Upper lobe of left lung (tissue), 6 donors: ENCODE measurements around the gene OR52E6. TPM values are rescaled to one million over a fixed set of nuclear protein-coding genes. Genes with fewer than 3 reads are reported as not detected.

Experiments
- ATAC-seq, 2 donors: fragments of 200-7000 bp; cut with Tn5 transposase; one replicate each; pipeline ENCODE4 v1.9.1; 2022; ENCODE audit warnings: mild to moderate bottlenecking in 2 of 2, moderate library complexity in 2 of 2; ENCODE audit not compliant: low FRiP score in 2 of 2
- DNase-seq, 2 donors: peaks; one replicate each; pipeline ENCODE4 v3.0.0-alpha.2; 2019 to 2020
- H3K27ac ChIP-seq, 4 donors: fragments of 200-600 bp; sonication (generic); one replicate each; pipeline ENCODE4 v1.5.1; 2016 to 2019
- H3K27me3 ChIP-seq, 4 donors: fragments of 200-600 bp; sonication (generic); one replicate each; pipeline ENCODE4 v1.5.1; 2017 to 2019
- H3K36me3 ChIP-seq, 4 donors: fragments of 200-600 bp; sonication (generic); one replicate each; pipeline ENCODE4 v1.5.1; 2016 to 2019
- H3K4me1 ChIP-seq, 4 donors: fragments of 200-600 bp; sonication (generic); one replicate each; pipeline ENCODE4 v1.5.1; 2018 to 2019
- H3K4me3 ChIP-seq, 4 donors: fragments of 200-600 bp; sonication (generic); one replicate each; pipeline ENCODE4 v1.5.1; 2017 to 2019; ENCODE audit warnings: mild to moderate bottlenecking in 2 of 4, moderate library complexity in 1 of 4
- H3K9me3 ChIP-seq, 4 donors: fragments of 200-600 bp; sonication (generic); one replicate each; pipeline ENCODE4 v1.5.1; 2018 to 2019
- CTCF ChIP-seq, 6 experiments: fragments of 450-650 bp in 4 of 6; fragments of 200-600 bp in 2 of 6; sonication (generic) in 2 of 6; IDR thresholded peaks; one replicate each; pipeline ENCODE4 v1.5.1; 2016 to 2019; ENCODE audit warnings: antibody characterized with exemption in 6 of 6
- EP300 ChIP-seq, 4 donors: sonication (generic); formaldehyde crosslinking; IDR thresholded peaks; one replicate each; pipeline ENCODE4 v1.5.1; 2017; ENCODE audit warnings: antibody characterized with exemption in 4 of 4, control low read depth in 2 of 4
- POLR2A ChIP-seq, 4 donors: fragments of 450-650 bp; IDR thresholded peaks; one replicate each; pipeline ENCODE4 v1.5.1; 2016 to 2017; ENCODE audit warnings: antibody characterized with exemption in 4 of 4, mild to moderate bottlenecking in 2 of 4
- POLR2AphosphoS5 ChIP-seq, 2 donors: sonication (generic); formaldehyde crosslinking; IDR thresholded peaks; one replicate each; pipeline ENCODE4 v1.5.1; 2017; ENCODE audit warnings: antibody characterized with exemption in 2 of 2
- WGBS, 2 donors: methylation state at CpG; one replicate each; pipeline ENCODE4 v1.1.5; 2017 to 2018; 5-methylcytosine and 5-hydroxymethylcytosine counted together
- total RNA-seq, 6 donors: library from RNA; depleted of rRNA in 4 of 6; stranded (reverse); fragments of >200 nt in 4 of 6; gene quantifications; one replicate each; pipeline versions ENCODE4 v1.1.0 to v1.2.1, GENCODE V29; 2016 to 2021
- donor health status: DM: no; HTN: no; CAD: no; lungs with moderate emphysema.
- donor health status: DM: no; HTN: yes; CAD: no; lungs with severe emphysema.

OR52E6 gene
- total RNA-seq: not detected

GRCh38 chr11:5841797-5842196, at the start of gene OR52E6:
OR52E6 (minus strand) TSS chr11:5841897; CDS start chr11:5841897, 0 bp downstream.
- no peaks in the 10 kb centered on the region for H3K27me3 ChIP-seq
- no peak for DNase-seq
- no peak within 1 kb of the TSS for H3K4me3 ChIP-seq
- TF ChIP-seq POLR2A (IDR thresholded peaks at IDR 0.05) (no peak), EP300 (IDR thresholded peaks at IDR 0.05) (no peak), CTCF (IDR thresholded peaks at IDR 0.05) (no peak), POLR2AphosphoS5 (IDR thresholded peaks at IDR 0.05) (no peak)
- no peaks in the 10 kb centered on the region for H3K4me1 ChIP-seq
- H3K27ac ChIP-seq: no peak within 1 kb of the TSS
- WGBS, 2 donors: 0 to 63% methylated on average over 1 of the region's 1 CpG
- no peak for ATAC-seq
- no peaks in the 10 kb centered on the region for H3K36me3 ChIP-seq
- H3K9me3 ChIP-seq: no peaks in the 10 kb centered on the region

- TF ChIP-seq EP300 (IDR thresholded peaks at IDR 0.05): no peak
- no peak for TF ChIP-seq POLR2A (IDR thresholded peaks at IDR 0.05)
- peak in 2 of 6 experiments; percentile 24 to 29 for TF ChIP-seq CTCF (IDR thresholded peaks at IDR 0.05)
- TF ChIP-seq POLR2AphosphoS5 (IDR thresholded peaks at IDR 0.05): no peak
- DNase-seq: no peak
- Histone ChIP-seq H3K9me3 (no peaks in the 10 kb centered on the region), H3K27me3 (no peaks in the 10 kb centered on the region), H3K4me1 (no peaks in the 10 kb centered on the region), H3K36me3 (no peaks in the 10 kb centered on the region), H3K4me3 (no peak overlapping the region), H3K27ac (no peak overlapping the region)
- WGBS, 2 donors: 61 to 64% methylated on average over 4 of the region's 4 CpGs
- peak in 1 of 2 donors; percentile 12 for ATAC-seq
These were observed 49.6 kb upstream of the OR52E6 start for GRCh38 chr11:5891216-5891800.

- TF ChIP-seq POLR2A (IDR thresholded peaks at IDR 0.05): no peak
- no peak for TF ChIP-seq POLR2AphosphoS5 (IDR thresholded peaks at IDR 0.05)
- TF ChIP-seq CTCF (IDR thresholded peaks at IDR 0.05): no peak
- no peak for TF ChIP-seq EP300 (IDR thresholded peaks at IDR 0.05)
- no peaks in the 10 kb centered on the region for H3K4me1 ChIP-seq
- DNase-seq (no peak), ATAC-seq (no peak)
- H3K4me3 ChIP-seq: no peak overlapping the region
- H3K36me3 ChIP-seq: no peaks in the 10 kb centered on the region
- no peak overlapping the region for H3K27ac ChIP-seq
- no peaks in the 10 kb centered on the region for H3K9me3 ChIP-seq
- WGBS, 2 donors: 71% methylated on average over 1 of the region's 1 CpG
- no peaks in the 10 kb centered on the region for H3K27me3 ChIP-seq
These were observed 46.0 kb upstream of the OR52E6 start for GRCh38 chr11:5887661-5888060.

GRCh38 chr11:5887172-5887571, 45.5 kb upstream of the OR52E6 start:
- Histone ChIP-seq H3K27ac (no peak overlapping the region), H3K4me1 (no peaks in the 10 kb centered on the region), H3K36me3 (no peaks in the 10 kb centered on the region), H3K27me3 (no peaks in the 10 kb centered on the region), H3K4me3 (no peak overlapping the region), H3K9me3 (no peaks in the 10 kb centered on the region)
- 69 to 76% methylated on average over 3 of the region's 3 CpGs for WGBS, 2 donors
- TF ChIP-seq POLR2AphosphoS5 (IDR thresholded peaks at IDR 0.05): no peak
- no peak for TF ChIP-seq EP300 (IDR thresholded peaks at IDR 0.05)
- TF ChIP-seq CTCF (IDR thresholded peaks at IDR 0.05): no peak
- TF ChIP-seq POLR2A (IDR thresholded peaks at IDR 0.05): no peak
- DNase-seq (no peak), ATAC-seq (no peak)

- H3K4me3 ChIP-seq: no peak overlapping the region
- H3K27me3 ChIP-seq: no peaks in the 10 kb centered on the region
- TF ChIP-seq POLR2AphosphoS5 (IDR thresholded peaks at IDR 0.05) (no peak), POLR2A (IDR thresholded peaks at IDR 0.05) (no peak), CTCF (IDR thresholded peaks at IDR 0.05) (no peak), EP300 (IDR thresholded peaks at IDR 0.05) (no peak)
- H3K4me1 ChIP-seq: no peaks in the 10 kb centered on the region
- H3K36me3 ChIP-seq: no peaks in the 10 kb centered on the region
- no peaks in the 10 kb centered on the region for H3K9me3 ChIP-seq
- no peak for DNase-seq
- ATAC-seq: no peak
- H3K27ac ChIP-seq: no peak overlapping the region
These were observed 40.1 kb upstream of the OR52E6 start for GRCh38 chr11:5881756-5882155.
